NCI-H2196 treated with DMSO at 0.1 percent for 48 hours (cell line): ENCODE results near the gene UNC119.

Source experiments
- DNase-seq: peaks from one replicate; lab custom pipeline; 2025; ENCODE audit not compliant: unreplicated experiment; lab: John Stamatoyannopoulos, UW

The UNC119 gene

DNA sequence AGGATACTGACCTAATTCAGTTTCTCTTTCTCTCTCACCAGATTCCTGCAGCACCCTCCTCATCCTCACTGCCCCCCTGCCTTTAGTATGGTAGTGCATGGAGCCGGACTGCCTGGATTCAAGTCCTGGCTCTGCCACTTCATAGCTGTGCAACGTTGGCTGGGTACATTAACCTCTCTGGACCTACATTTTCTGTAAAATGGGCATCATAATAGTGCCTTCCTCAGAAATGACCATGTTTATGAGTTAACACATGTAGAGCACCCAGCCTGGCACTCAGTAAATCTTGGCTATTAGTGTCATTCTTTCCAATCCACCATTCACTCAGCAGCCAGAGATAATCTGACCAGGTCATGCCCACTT lies 7.3 kb downstream of the UNC119 start:
- DNase-seq, result no peak

DNA sequence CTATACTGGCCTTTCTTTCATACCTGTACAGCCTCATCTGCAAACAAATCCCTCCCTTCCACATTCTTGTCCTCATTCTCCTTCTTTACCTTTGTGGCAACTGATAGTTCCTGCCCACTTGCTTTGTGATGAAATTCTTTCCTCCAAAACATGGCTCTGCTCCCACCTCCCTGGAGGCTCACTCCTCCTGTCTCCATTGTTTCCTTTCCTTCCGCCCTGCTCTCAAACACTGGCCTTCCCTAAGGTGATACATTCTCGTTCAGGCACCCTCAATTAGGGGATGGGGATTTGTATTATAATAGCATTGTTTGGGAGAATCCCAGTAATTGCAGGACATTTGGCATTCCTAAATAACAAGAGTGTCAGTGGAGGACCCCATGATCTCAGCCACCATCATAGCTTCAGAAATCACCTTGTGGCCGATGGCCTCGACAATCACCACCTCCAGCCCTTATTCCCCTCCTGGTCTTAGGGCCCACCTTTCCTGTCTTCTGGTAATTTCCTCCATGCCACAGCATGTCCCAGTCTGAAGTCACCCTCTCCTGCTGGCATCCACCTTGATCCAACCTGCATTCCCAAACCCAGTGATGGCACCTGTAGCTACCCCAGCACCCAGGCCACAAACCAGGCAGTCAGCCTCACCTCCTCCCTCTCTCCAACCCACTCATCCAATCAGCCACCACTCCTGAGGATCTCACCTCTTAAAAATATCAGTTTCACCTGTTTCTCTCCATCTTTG lies 7.9 kb downstream of the UNC119 start:
- no peak for DNase-seq

DNA sequence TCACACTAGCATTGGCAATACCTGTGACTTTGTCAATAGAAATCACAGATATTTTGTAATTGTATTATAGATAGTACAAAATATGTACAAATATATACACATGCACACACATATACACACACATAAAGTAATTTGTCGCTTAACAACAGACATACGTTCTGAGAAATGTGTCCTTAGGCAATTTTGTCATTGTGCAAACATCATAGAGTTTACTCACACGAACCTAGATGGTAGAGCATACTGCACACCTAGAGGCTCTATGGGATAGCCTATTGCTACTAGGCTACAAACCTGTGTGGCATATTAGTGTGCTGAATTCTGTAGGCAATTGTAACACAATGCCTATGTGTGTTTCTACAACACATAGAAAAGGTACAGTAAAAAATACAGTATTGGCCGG lies 11.0 kb downstream of the UNC119 start:
- no peak for DNase-seq

DNA sequence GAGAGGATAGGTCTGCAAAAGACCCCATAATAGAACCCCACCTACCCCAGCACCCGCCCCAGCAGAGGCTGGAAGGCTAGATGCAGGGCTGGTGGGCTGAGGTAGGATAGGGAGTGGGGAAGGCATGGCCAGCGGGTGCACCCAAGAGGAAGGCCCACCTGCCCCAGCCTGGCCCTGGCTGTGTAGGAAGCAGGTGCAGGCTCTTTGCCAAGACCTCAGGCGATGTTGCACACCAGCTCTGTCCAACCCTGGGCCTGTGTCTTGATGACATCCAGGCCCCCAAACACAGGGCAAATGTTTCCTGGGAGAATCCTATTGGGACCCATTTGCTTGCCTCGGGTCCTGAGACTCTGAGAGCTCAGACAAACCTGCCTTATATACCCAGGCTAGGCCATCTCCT lies 12.2 kb downstream of the UNC119 start:
- no peak for DNase-seq

DNA sequence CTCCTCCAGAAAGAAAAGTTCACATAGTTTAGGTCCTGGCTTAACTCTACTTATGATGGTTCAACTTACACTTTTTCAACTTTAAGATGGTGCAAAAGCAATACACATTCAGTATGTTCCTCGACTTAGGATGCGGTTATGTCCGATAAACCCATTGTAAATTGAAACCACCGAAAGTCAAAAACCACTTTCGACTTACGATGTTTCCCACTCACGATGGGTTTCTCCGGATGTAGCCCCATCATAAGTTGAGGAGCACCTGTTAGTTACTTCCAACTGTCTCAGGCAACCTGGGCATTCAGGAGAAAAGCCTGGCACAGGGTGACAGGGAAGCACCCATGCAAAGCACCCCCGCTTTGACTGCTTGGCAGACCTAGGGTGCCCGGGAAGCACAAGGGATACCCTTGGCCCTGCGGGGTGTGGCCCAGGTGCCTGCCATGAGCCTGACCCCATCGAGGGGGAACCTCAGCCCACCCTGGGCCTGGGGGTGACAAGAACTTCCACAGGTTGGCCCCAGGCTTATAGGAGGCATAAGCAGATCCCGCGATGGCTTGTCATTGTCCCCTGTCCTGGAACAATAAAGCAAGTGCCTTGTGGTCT lies 14.0 kb downstream of the UNC119 start:
- no peak for DNase-seq

DNA sequence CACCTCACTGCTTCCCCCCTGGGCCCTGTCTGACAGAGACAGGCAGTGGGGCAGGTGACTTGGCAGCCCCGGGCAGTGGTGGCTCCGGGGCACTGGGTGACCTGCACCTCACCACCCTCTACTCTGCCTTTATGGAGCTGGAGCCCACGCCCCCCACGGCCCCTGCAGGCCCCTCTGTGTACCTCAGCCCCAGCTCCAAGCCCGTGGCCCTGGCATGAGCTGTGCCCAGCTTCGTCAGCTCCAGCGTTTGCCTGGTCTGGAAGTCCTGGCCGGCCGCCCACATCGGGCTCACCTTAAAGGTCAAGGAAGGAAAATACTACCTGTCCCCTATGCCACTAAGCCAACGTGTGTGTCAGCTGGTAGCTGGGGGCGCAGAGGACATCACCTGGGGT lies 15.2 kb downstream of the UNC119 start:
- DNase-seq, result no peak

DNA sequence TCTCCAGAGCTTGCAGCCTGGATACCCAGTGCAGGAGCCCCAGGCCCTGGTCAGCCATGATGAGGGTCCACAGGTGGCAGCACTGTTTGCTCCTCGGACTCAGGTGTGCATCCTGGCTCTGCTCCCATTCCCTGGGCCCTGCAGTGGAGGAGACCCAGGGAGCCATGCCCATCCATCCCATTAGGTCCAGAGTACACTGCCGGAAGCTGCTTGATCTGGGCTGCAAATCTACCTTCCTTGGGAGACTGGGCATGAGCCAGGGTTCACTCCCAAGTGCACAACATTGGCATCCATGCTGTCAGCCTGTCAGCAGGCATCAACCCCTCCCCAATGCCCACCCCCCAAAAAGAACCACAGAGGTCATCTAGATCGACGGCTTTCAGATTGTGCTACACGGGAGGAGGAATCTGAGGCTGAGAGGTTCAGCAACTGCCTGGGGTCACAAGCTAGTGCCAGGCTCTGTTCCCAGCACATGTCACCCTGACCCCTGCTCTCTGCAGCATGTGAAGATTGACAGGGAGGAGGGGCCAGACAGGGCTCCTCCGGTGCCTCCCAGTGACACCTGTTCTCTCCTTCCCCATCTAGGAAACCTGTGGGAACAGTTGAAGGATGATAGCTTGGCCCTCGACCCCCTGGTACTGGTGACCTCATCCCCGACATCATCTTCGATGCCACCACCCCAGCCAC lies 15.7 kb downstream of the UNC119 start:
- no peak for DNase-seq

DNA sequence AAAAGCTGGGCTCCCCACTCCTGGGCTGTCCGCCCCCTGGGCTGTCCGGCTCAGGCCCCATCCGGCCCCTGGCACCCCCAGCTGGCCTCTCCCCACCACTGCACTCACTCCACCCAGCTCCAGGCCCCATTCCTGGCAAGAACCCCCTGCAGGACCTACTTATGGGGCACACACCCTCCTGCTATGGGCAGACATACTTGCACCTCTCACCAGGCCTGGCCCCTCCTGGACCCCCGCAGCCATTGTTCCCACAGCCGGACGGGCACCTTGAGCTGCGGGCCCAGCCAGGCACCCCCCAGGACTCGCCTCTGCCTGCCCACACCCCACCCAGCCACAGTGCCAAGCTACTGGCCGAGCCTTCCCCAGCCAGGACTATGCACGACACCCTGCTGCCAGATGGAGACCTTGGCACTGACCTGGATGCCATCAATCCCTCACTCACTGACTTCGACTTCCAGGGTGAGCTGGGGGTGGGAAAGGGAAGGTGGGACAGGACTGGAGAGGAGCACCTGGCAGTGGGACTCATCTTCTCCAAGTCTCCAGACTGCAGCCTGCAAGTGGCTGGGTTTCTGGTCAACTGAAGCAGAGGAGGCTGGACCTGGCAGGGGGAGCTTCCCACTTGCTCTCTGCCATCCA lies 17.6 kb downstream of the UNC119 start:
- DNase-seq, result no peak

DNA sequence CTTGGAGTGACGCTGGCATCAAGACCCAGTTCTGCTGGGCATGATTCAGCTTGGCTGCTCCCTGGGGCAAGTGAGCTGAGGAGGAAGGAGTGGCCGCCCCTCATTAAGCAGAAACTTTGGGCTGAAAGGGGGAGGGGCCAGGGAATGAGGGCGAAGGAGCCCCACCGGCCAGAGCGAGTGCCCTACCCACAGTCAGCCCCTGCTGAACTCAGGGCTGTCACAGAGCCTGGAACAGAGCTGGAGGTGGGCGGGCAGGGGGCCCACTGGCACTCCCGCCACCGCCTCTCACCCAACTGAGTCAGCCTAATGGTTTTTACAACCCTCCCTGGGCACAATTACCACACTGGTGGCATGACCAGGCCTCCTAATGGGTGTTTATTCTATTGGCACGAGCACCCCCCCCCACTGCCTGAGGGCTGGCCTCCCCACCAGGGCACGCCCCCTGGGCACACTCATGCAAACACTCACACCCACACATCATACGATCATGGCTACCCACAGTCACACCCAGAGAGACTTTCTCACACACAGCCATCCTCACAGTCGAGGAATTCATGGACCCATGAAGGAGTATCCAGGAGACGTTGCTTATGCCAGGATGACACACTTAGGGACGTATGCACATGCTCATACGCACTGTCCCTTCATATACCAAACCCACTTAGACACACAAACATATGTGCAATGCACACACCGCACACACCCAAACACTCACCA lies 19.2 kb downstream of the UNC119 start:
- DNase-seq, result no peak

DNA sequence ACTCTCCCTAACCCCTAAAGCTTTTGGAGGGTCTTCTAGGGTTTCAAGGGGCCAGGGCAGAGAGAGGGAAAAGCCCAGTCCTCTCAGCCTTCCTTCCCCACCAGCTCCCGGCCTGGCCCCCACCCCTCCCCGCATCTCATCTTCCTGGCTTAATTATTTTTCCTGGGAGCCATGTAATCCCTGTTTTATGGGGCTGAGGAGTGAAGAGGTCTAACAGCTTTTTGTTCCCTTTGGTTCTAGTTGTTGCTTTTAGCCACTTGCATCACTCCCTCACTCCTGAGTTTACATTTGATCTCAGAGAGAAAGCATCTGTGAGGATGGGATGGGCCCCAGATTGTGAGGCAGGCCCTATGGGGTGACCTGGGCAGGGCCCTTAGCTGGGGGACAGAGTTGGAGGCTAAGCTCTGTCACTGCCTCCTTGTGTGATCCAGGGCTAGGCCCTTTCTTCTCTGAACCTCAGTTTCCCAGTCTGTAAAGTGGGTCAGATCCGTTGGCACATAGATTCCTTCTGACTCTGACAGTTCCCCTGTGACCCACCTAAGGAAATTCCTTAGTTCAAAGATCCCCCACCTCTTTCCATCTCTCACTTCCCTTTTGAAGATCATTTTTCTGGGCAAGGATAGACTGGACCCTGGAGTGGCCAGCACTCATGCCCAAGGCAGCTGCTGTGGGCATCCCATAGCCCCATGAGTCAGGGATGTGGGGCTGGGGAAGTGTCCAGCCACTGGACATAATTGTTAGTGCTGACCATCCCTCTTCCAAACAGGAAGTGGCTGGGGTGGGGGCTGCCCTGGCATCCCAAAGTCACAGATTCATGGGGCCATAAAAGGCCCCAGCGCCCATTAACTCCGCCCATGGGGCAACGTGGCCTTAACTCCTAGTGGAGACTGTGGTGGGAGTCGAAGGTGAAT lies 20.1 kb downstream of the UNC119 start:
- no peak for DNase-seq

DNA sequence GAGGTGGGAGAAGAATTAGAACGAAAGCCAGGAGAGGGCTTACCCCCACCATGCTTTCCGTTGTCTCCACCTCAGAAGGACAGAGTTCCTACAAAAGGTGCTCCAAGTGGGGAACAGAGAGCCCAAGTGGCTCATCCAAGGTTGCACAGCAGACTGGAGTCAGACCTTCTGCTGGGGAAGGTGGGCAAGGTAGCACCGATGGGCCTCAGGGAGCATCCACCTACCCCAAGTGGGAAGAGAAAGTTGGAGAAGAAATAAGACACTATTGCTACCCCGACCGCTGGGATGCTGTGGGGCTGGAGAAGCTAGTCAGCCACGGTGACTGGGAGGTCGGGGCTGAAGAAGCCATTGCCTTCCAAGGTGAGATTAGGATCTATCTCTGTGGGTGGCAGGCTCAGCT lies 21.5 kb downstream of the UNC119 start:
- DNase-seq, result no peak

DNA sequence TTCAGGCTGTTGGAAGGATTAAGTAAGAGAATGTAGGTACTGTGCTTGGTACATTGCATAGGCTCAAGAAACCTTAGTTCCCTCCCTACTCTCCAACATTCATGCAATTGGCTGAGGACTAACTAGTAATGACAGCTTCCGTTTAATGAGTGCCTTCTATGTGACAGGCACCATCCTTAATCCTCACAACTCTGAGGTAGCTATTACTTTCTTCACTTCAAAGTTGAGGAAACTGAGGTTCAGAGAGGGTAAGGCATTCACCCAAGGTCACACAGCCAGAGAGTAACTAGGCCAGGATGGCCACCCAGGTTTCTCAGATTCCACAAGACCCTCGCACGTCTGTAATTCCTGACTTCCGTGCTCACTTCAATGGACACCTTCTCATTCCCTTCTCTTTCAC lies 22.2 kb downstream of the UNC119 start:
- DNase-seq, result no peak

DNA sequence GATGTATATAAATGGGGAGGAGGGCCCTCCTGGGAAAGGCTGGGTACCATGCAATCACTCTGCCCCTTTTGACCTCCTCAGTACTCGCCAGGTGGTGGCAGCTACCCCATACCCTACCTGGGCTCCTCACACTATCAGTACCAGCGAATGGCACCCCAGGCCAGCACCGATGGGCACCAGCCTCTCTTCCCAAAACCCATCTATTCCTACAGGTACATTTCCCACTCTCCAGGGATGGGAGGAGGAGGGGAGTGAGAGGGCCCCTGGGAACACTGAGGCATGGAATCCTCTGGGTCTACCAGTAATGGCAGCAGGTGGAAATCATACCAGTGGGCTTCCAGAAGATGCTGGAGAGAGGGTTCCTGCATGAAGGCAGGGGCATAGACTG lies 23.4 kb downstream of the UNC119 start:
- no peak for DNase-seq

DNA sequence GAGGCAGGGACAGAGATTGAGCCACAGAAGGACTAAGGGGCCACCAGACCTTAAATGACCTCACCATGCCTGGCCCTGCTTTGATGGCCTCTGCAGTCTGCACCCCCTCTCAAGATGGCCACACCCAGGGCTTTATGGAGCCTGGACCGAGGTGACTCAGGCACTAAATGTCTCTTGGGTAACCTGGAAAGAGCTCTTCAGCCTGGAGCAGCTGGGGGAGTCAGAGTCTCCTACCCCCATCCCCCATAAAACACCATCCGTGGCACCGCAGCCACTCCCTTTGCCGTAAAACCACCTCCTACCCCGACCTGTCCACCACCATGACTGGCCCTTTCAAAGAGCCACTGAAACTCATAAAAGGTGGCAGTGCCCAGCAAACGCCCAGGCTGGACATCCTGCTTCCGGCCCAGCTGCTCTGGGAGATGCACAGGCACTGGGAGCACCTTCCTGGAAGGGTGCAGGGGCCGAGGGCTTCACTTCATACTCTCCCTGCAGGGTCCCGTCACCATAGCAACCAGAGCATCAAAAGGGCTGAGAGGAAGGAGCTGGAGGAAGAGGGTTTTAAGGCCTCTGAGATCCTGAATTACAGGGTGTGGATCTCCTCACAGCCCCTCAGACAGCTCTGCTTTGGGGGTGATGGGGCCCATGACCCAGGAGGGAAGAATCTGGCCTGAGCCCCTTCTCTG lies 24.0 kb downstream of the UNC119 start:
- no peak for DNase-seq

DNA sequence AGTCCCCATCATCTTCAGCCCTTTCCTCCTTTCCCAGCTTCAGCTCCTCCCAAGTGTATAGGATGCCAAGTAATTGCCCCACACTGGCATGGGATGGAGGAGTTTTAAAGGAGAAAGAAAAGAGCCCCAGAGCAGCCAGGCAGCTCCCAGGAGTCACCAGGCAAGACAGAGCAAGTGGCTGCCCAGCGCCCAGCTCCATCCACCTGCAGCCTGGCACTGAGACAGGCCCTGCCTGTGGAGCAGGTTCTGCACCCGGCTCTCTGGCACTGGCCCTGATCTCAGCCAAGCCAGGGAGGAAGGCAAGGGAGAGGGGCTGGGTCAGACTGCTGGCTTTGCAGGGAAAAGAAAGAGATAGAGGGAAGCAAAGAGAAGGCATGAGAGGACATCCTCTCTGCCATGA lies 24.6 kb downstream of the UNC119 start:
- no peak for DNase-seq

DNA sequence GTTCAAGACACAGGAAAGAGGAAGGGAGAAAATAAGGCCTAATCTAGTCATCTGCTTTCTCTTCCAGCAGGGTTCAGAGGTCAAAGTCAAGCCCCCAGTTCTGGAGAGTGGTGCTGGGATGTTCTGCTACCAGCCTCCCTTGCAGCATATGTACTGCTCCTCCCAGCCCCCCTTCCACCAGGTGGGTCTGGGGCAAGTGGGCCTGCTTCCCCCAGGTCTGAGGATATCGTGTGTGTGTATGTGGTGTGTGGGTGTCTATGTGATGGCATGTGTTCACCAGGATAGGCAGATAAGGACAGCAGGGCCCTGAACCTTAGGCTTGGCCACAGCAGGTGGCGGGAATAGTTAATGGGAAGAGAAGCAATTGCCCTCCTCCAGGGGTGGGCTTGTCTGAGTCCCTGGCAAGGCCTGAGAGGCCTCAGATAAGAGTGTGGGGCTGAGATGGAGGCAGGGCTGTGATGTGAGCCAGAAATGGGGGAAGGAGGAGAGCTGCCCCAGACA lies 25.2 kb downstream of the UNC119 start:
- DNase-seq, result no peak

DNA sequence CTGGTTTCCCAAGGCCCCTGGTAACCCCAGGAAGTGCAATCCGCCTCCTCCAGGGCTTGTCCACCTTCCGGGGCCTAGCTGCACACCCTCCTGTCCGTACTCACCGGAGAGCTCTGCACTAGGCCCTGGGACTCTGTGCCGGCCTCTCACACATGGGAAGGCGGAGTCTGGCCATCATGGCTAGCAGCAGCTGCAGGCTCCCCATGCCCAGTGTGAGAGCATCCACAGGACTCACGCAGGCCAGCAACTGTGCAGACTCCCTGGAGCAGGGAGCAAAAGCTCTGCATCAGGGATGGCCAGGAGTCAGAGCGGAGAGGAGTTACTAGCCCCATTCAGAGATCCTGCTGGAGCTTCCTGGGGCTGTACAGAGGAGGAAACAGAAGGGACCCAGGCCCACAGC lies 26.0 kb downstream of the UNC119 start:
- DNase-seq, result no peak

DNA sequence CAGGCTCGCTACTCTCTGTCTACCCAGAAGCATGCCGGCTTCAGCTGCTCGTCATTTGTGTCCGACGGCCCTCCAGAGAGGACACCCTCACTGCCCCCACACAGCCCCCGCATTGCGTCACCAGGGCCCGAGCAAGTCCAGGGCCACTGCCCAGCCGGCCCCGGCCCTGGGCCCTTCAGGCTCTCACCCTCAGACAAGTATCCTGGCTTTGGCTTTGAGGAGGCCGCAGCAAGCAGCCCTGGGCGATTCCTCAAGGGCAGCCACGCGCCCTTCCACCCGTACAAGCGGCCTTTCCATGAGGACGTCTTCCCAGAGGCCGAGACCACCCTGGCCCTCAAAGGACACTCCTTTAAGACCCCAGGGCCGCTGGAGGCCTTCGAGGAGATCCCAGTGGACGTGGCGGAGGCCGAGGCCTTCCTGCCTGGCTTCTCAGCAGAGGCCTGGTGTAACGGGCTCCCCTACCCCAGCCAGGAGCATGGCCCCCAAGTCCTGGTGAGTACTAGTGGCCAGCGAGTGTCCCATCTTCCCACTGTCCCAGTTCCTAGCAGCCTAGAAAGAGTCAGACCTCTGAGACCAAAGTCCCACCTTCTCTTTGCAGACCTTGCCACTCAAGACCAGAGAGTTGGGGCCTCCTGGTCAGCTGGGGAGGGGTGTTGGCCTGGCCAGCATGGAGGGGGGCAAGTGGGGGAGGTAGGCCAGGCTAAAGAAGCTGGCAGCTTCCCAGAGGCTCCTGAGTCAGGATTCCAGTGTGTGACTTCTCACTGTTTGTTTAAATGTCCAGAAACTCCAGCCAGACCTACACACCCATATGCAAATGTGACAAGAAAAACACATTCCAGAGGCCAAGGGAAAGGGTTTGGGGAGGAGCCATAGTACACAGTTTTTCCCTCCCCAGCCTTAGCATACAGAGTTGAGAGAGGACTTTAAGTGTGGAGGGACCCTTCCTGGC lies 27.7 kb downstream of the UNC119 start:
- DNase-seq, result no peak

DNA sequence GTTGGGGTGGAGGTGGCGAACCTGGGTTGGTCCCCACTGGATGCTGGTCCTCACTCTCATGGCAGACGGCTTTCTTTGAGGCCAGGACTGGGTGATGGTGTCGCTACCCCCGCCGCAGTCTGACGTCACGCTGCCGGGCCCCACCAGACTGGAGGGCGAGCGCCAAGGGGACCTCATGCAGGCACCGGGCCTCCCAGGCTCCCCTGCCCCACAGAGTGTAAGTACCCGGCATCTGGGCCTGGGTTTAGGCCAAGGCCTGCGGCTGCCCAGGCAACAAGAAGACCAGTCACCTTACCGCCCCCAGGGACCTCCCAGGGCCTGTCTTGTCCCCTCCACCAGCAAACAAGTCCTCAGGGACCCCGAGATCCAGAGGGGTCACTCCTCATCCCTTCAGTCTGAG lies 28.5 kb downstream of the UNC119 start:
- DNase-seq, result no peak
